ENCODE data around the gene ARHGAP10. TPM values are rescaled to one million over a fixed set of nuclear protein-coding genes. Genes with fewer than 3 reads are reported as not detected.
A peak's percentile ranks its signal among the peaks of the same experiment; 100 is the strongest.

Gene ARHGAP10
- total RNA-seq, 2 experiments from 2014 or later: 0.11 TPM; not detected in 1

GRCh38 chr4:147866532-147867271, 134.8 kb downstream of the ARHGAP10 start:
- DNase-seq (ENCODE audit: low spot score): peak; percentile 87
- H3K36me3 ChIP-seq (ENCODE audit: insufficient read depth, low read length): no peaks in the 10 kb centered on the region
- H3K9me3 ChIP-seq (ENCODE audit: low read length): no peaks in the 10 kb centered on the region
- BruUV-seq (replicated peaks): no TSS peak
- H3K4me3 ChIP-seq (ENCODE audit: low read depth, low read length, poor library complexity, severe bottlenecking): no peak overlapping the region
- CTCF ChIA-PET (ENCODE audit: unreplicated experiment): interaction anchor here (0.6 to 1.0 kb wide), 3 partner anchors 62 to 158 kb away, joined by 3 to 7 read pairs (median 3); no protein-coding TSS in a partner anchor
- no peak overlapping the region for H2AFZ ChIP-seq (ENCODE audit: low read length)
- H3K79me2 ChIP-seq (ENCODE audit: insufficient read depth, low read depth, low read length): no peaks in the 10 kb centered on the region
- no peak for TF ChIP-seq EZH2phosphoT487 (IDR thresholded peaks at IDR 0.05; ENCODE audit: borderline replicate concordance, low read depth, low read length)
- peak; percentile 100 for TF ChIP-seq CTCF (conservative IDR thresholded peaks at IDR 0.05; ENCODE audit: low read length)
- intact Hi-C loops (cut with micrococcal nuclease; ENCODE audit: unreplicated experiment): loop anchor here (1.0 to 5.0 kb wide), 4 partner anchors 39 to 349 kb away; no protein-coding TSS in a partner anchor
- no peaks in the 10 kb centered on the region for H3K4me1 ChIP-seq (ENCODE audit: insufficient read depth, low read length, poor library complexity, severe bottlenecking)
- no peaks in the 10 kb centered on the region for H4K20me1 ChIP-seq (ENCODE audit: insufficient read depth, low read length)
- POLR2A ChIA-PET: interaction anchor here (0.7 to 1.0 kb wide), 2 partner anchors 17 to 327 kb away, joined by 3 read pairs; no protein-coding TSS in a partner anchor
- H3K4me2 ChIP-seq (ENCODE audit: low read length): no peak overlapping the region
- no peak overlapping the region for H3K27ac ChIP-seq (ENCODE audit: low read depth, low read length, poor library complexity, severe bottlenecking)
- H3K9me2 ChIP-seq (ENCODE audit: insufficient read depth, low read length): no peaks in the 10 kb centered on the region

DNA sequence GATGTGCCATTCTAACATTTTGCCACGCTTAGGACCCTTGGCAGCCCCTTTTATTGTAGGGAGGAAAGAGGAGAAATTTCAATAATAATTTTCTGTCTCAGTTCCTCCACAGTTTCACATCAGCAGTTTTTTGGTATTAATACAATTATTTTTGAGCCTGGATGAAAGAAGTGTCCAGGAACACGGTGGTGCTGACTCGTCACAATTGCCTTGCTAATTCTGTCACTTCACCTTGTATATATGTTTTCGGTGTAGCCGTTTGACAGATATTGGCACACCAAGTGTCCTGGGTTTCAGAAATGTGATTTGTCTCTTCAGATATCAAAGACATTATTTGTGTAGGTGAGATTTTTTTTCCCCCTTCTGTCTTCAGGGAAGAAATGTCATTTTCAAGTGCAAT, 142.2 kb downstream of the ARHGAP10 start:
- intact Hi-C loops (cut with micrococcal nuclease; ENCODE audit: unreplicated experiment): no loop called here
- DNase-seq (ENCODE audit: low spot score): no peak
- no peaks in the 10 kb centered on the region for H3K4me1 ChIP-seq (ENCODE audit: insufficient read depth, low read length, poor library complexity, severe bottlenecking)
- no peaks in the 10 kb centered on the region for H3K36me3 ChIP-seq (ENCODE audit: insufficient read depth, low read length)
- no peaks in the 10 kb centered on the region for H3K9me2 ChIP-seq (ENCODE audit: insufficient read depth, low read length)
- no peaks in the 10 kb centered on the region for H4K20me1 ChIP-seq (ENCODE audit: insufficient read depth, low read length)
- no peak overlapping the region for H3K4me2 ChIP-seq (ENCODE audit: low read length)
- H2AFZ ChIP-seq (ENCODE audit: low read length): no peak overlapping the region
- ChIA-PET POLR2A (no interaction called here), CTCF (ENCODE audit: unreplicated experiment) (no interaction called here)
- H3K9me3 ChIP-seq (ENCODE audit: low read length): no peaks in the 10 kb centered on the region
- no peaks in the 10 kb centered on the region for H3K79me2 ChIP-seq (ENCODE audit: insufficient read depth, low read depth, low read length)
- no peak overlapping the region for H3K4me3 ChIP-seq (ENCODE audit: low read depth, low read length, poor library complexity, severe bottlenecking)
- BruUV-seq (replicated peaks): no TSS peak
- TF ChIP-seq EZH2phosphoT487 (IDR thresholded peaks at IDR 0.05; ENCODE audit: borderline replicate concordance, low read depth, low read length): no peak
- no peak for TF ChIP-seq CTCF (conservative IDR thresholded peaks at IDR 0.05; ENCODE audit: low read length)
- no peak overlapping the region for H3K27ac ChIP-seq (ENCODE audit: low read depth, low read length, poor library complexity, severe bottlenecking)

GRCh38 chr4:147877308-147877771, 145.5 kb downstream of the ARHGAP10 start:
- no peak overlapping the region for H3K4me3 ChIP-seq (ENCODE audit: low read depth, low read length, poor library complexity, severe bottlenecking)
- H3K4me2 ChIP-seq (ENCODE audit: low read length): no peak overlapping the region
- no peaks in the 10 kb centered on the region for H3K9me3 ChIP-seq (ENCODE audit: low read length)
- BruUV-seq (replicated peaks): no TSS peak
- intact Hi-C loops (cut with micrococcal nuclease; ENCODE audit: unreplicated experiment): no loop called here
- no peak for DNase-seq (ENCODE audit: low spot score)
- no peaks in the 10 kb centered on the region for H3K79me2 ChIP-seq (ENCODE audit: insufficient read depth, low read depth, low read length)
- H3K9me2 ChIP-seq (ENCODE audit: insufficient read depth, low read length): no peaks in the 10 kb centered on the region
- no peaks in the 10 kb centered on the region for H3K4me1 ChIP-seq (ENCODE audit: insufficient read depth, low read length, poor library complexity, severe bottlenecking)
- no peak overlapping the region for H3K27ac ChIP-seq (ENCODE audit: low read depth, low read length, poor library complexity, severe bottlenecking)
- TF ChIP-seq EZH2phosphoT487 (IDR thresholded peaks at IDR 0.05; ENCODE audit: borderline replicate concordance, low read depth, low read length): no peak
- TF ChIP-seq CTCF (conservative IDR thresholded peaks at IDR 0.05; ENCODE audit: low read length): no peak
- ChIA-PET POLR2A (no interaction called here), CTCF (ENCODE audit: unreplicated experiment) (no interaction called here)
- H3K36me3 ChIP-seq (ENCODE audit: insufficient read depth, low read length): no peaks in the 10 kb centered on the region
- no peaks in the 10 kb centered on the region for H4K20me1 ChIP-seq (ENCODE audit: insufficient read depth, low read length)
- H2AFZ ChIP-seq (ENCODE audit: low read length): no peak overlapping the region
